Measurements from ENCODE around the gene NTRK3. TPM values are rescaled to one million over a fixed set of nuclear protein-coding genes. Genes with fewer than 3 reads are reported as not detected.
A peak's percentile ranks its signal among the peaks of the same experiment; 100 is the strongest.

The NTRK3 gene
- total RNA-seq, 1 experiment from 2014 or later, result not detected

DNA sequence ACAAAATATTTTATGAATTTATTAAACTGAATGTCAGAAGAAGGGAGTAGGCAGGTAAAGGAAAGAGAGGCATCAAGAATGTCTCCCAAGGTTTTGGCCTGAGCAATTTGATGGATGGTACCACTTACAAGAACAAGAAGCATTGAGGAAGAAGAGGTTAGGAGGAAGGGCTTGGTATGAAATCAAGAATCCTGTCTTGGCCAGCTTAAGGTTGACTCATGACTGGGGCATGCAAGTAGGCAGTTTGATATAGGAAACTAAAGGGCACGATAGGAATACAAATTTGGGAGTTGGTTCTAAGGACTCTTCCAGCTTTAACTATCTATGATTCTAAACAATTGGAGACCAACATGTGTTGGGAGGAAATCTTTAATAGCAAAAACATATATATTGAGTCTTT lies 79.1 kb downstream of the NTRK3 start:
- no peaks in the 10 kb centered on the region for H3K4me1 Mint-ChIP-seq (ENCODE audit: insufficient read depth, unreplicated experiment)
- no TSS peak for BruUV-seq (replicated peaks)
- no peak overlapping the region for H3K27ac Mint-ChIP-seq (ENCODE audit: low read depth, unreplicated experiment)
- peaks cover 65% of the 10 kb centered on the region for H3K9me3 Mint-ChIP-seq (ENCODE audit: unreplicated experiment)
- DNase-seq (ENCODE audit: unreplicated experiment), result no peak
- no peak for TF ChIP-seq CTCF (IDR thresholded peaks at IDR 0.05; ENCODE audit: unreplicated experiment)
- intact Hi-C loops (cut with micrococcal nuclease), result no loop called here
- no peak overlapping the region for H3K4me3 Mint-ChIP-seq (ENCODE audit: unreplicated experiment)
- no peaks in the 10 kb centered on the region for H3K27me3 Mint-ChIP-seq (ENCODE audit: insufficient read depth, unreplicated experiment)
- no peaks in the 10 kb centered on the region for H3K36me3 Mint-ChIP-seq (ENCODE audit: insufficient read depth, unreplicated experiment)
- POLR2A ChIA-PET, result no interaction called here
- CTCF ChIA-PET, result no interaction called here

- H3K27me3 Mint-ChIP-seq (ENCODE audit: insufficient read depth, unreplicated experiment), result no peaks in the 10 kb centered on the region
- POLR2A ChIA-PET, result no interaction called here
- H3K9me3 Mint-ChIP-seq (ENCODE audit: unreplicated experiment), result peaks cover 53% of the 10 kb centered on the region
- intact Hi-C loops (cut with micrococcal nuclease), result no loop called here
- CTCF ChIA-PET, result no interaction called here
- no TSS peak for BruUV-seq (replicated peaks)
- H3K4me1 Mint-ChIP-seq (ENCODE audit: insufficient read depth, unreplicated experiment), result no peaks in the 10 kb centered on the region
- H3K4me3 Mint-ChIP-seq (ENCODE audit: unreplicated experiment), result no peak overlapping the region
- TF ChIP-seq CTCF (IDR thresholded peaks at IDR 0.05; ENCODE audit: unreplicated experiment), result no peak
- H3K27ac Mint-ChIP-seq (ENCODE audit: low read depth, unreplicated experiment), result no peak overlapping the region
- no peak for DNase-seq (ENCODE audit: unreplicated experiment)
- no peaks in the 10 kb centered on the region for H3K36me3 Mint-ChIP-seq (ENCODE audit: insufficient read depth, unreplicated experiment)
These were observed 82.0 kb downstream of the NTRK3 start for GRCh38 chr15:88174571-88174970.

GRCh38 chr15:88166082-88166993 lies 90.2 kb downstream of the NTRK3 start:
- peak; percentile 0 for DNase-seq (ENCODE audit: unreplicated experiment)
- no peak for TF ChIP-seq CTCF (IDR thresholded peaks at IDR 0.05; ENCODE audit: unreplicated experiment)
- Mint-ChIP-seq H3K9me3 (ENCODE audit: unreplicated experiment) (peaks cover 34% of the 10 kb centered on the region), H3K27ac (ENCODE audit: low read depth, unreplicated experiment) (no peak overlapping the region), H3K4me1 (ENCODE audit: insufficient read depth, unreplicated experiment) (no peaks in the 10 kb centered on the region), H3K36me3 (ENCODE audit: insufficient read depth, unreplicated experiment) (peaks cover 6% of the 10 kb centered on the region), H3K4me3 (ENCODE audit: unreplicated experiment) (no peak overlapping the region), H3K27me3 (ENCODE audit: insufficient read depth, unreplicated experiment) (no peaks in the 10 kb centered on the region)
- intact Hi-C loops (cut with micrococcal nuclease), result no loop called here
- no TSS peak for BruUV-seq (replicated peaks)
- POLR2A ChIA-PET, result no interaction called here
- CTCF ChIA-PET, result no interaction called here

DNA sequence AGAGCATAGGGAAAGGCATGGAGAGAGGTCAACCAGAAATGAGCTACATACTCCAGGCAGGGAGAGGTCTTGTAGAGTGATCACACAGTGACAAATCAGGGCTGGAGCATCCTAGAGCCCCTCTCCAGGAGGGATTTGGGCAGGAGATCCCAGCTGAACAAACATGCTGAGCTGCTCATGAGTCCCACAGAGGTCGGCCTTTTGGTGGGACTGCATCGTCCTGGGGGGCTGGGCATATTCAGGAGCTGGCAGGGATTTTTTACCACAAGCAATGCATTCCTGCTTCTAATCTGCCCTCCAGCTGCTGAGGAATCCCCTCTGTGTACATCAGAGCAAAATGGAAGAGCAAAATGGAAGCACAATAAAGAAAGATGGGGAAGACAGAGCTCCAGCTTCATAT lies 94.9 kb downstream of the NTRK3 start:
- no peak for TF ChIP-seq CTCF (IDR thresholded peaks at IDR 0.05; ENCODE audit: unreplicated experiment)
- Mint-ChIP-seq H3K4me3 (ENCODE audit: unreplicated experiment) (no peak overlapping the region), H3K36me3 (ENCODE audit: insufficient read depth, unreplicated experiment) (peaks cover 5% of the 10 kb centered on the region), H3K27me3 (ENCODE audit: insufficient read depth, unreplicated experiment) (no peaks in the 10 kb centered on the region), H3K9me3 (ENCODE audit: unreplicated experiment) (peaks cover 40% of the 10 kb centered on the region), H3K4me1 (ENCODE audit: insufficient read depth, unreplicated experiment) (no peaks in the 10 kb centered on the region), H3K27ac (ENCODE audit: low read depth, unreplicated experiment) (no peak overlapping the region)
- intact Hi-C loops (cut with micrococcal nuclease), result no loop called here
- DNase-seq (ENCODE audit: unreplicated experiment), result no peak
- ChIA-PET POLR2A (no interaction called here), CTCF (no interaction called here)
- no TSS peak for BruUV-seq (replicated peaks)

Measured in MCF 10A (cell line).